Endothelial cell of umbilical vein (primary cell): ENCODE measurements around the gene VASH2. TPM values are rescaled to one million over a fixed set of nuclear protein-coding genes. Genes with fewer than 3 reads are reported as not detected.

Source experiments
- BruUV-seq: library from RNA; stranded (reverse); fragments of 400-500 nt; replicated peaks from 2 replicates; lab custom pipeline; 2021; lab: Mats Ljungman, UMichigan
- CTCF ChIA-PET: fragments of 300-600, 350-600 bp; sonication (Branson Sonifier 250); formaldehyde crosslinking; loops from one replicate; lab custom pipeline; 2021; ENCODE audit warnings: antibody characterized with exemption, inconsistent platforms; lab: Charles Lee
- POLR2A ChIA-PET: fragments of 300-600, 350-600 bp; sonication (Branson Sonifier 250); formaldehyde crosslinking; loops from one replicate; lab custom pipeline; 2021; ENCODE audit warnings: antibody characterized with exemption, inconsistent platforms; lab: Charles Lee
- DNase-seq: peaks from one replicate; pipeline ENCODE4 v3.0.0-alpha.2; 2011; ENCODE audit warnings: low read depth, low spot score
- FAIRE-seq: peaks from 2 replicates; lab custom pipeline; 2011; peaks lifted over from hg19 to GRCh38; lab: Jason Lieb, UNC
- H2AFZ ChIP-seq: 2 replicates; pipeline ENCODE4 v1.6.0; 2012; ENCODE audit warnings: low read depth, low read length, control low read depth, inconsistent platforms
- H3K27ac ChIP-seq: 2 replicates; pipeline ENCODE4 v1.5.1; 2011; ENCODE audit warnings: low read depth, mild to moderate bottlenecking, control low read depth, low read length, moderate library complexity; ENCODE audit not compliant: insufficient read depth
- H3K27me3 ChIP-seq, 2 experiments: 2 replicates each; pipeline versions ENCODE4 v1.6.0 to v1.6.1; 2011; ENCODE audit warnings: low read length in 2 of 2, mixed read lengths in 1 of 2; ENCODE audit not compliant: control insufficient read depth in 2 of 2, insufficient read depth in 2 of 2
- H3K36me3 ChIP-seq, 2 experiments: 2 replicates in 1 of 2; 3 replicates in 1 of 2; pipeline ENCODE4 v1.5.1; 2011; ENCODE audit warnings: low read length in 2 of 2, mild to moderate bottlenecking in 1 of 2, moderate library complexity in 1 of 2; ENCODE audit not compliant: control insufficient read depth in 2 of 2, insufficient read depth in 2 of 2; ENCODE audit errors: extremely low read depth in 1 of 2
- H3K4me1 ChIP-seq: 3 replicates; pipeline ENCODE4 v1.5.1; 2011; ENCODE audit warnings: mild to moderate bottlenecking, low read length; ENCODE audit not compliant: control insufficient read depth, insufficient read depth; ENCODE audit errors: extremely low read depth
- H3K4me2 ChIP-seq: 2 replicates; pipeline ENCODE4 v1.6.1; 2011; ENCODE audit warnings: low read length, control low read depth, mixed read lengths; ENCODE audit not compliant: insufficient read depth
- H3K4me3 ChIP-seq, 3 experiments: fragments of 200-600 bp in 1 of 3; sonication (generic), shearing (Covaris generic) in 1 of 3; replicated peaks in 1 of 3; 2 replicates each; pipeline ENCODE4 v1.5.1; 2011 to 2016; ENCODE audit warnings: control low read depth in 3 of 3, low read length in 3 of 3, mild to moderate bottlenecking in 2 of 3, inconsistent platforms in 1 of 3, low read depth in 1 of 3, moderate library complexity in 1 of 3; ENCODE audit not compliant: insufficient read depth in 1 of 3
- H3K79me2 ChIP-seq: 2 replicates; pipeline ENCODE4 v1.6.0; 2012; ENCODE audit warnings: low read length, inconsistent platforms; ENCODE audit not compliant: control insufficient read depth, insufficient read depth
- H3K9ac ChIP-seq: replicated peaks from 2 replicates; pipeline ENCODE3; 2011; ENCODE audit warnings: low read length, control low read depth; ENCODE audit not compliant: insufficient read depth; ENCODE audit errors: extremely low read depth
- H3K9me1 ChIP-seq: replicated peaks from 3 replicates; pipeline ENCODE4 v1.6.0; 2011; ENCODE audit warnings: mild to moderate bottlenecking, low read length; ENCODE audit not compliant: control insufficient read depth, insufficient read depth; ENCODE audit errors: extremely low read depth
- H3K9me3 ChIP-seq: replicated peaks from 2 replicates; pipeline ENCODE4 v1.5.1; 2012; ENCODE audit warnings: low read length, inconsistent platforms; ENCODE audit not compliant: control insufficient read depth, insufficient read depth
- H4K20me1 ChIP-seq: replicated peaks from 2 replicates; pipeline ENCODE3; 2011; ENCODE audit warnings: mild to moderate bottlenecking, low read length; ENCODE audit not compliant: control insufficient read depth, insufficient read depth; ENCODE audit errors: extremely low read depth
- FOS ChIP-seq: IDR thresholded peaks from 2 replicates; pipeline ENCODE4 v1.6.1; 2011; ENCODE audit warnings: mild to moderate bottlenecking, low read length, moderate library complexity, borderline replicate concordance; ENCODE audit not compliant: insufficient read depth
- GATA2 ChIP-seq: IDR thresholded peaks from 2 replicates; pipeline ENCODE4 v1.7.0; 2011; ENCODE audit warnings: low read depth, mild to moderate bottlenecking, moderate library complexity, mixed read lengths, low read length; ENCODE audit not compliant: insufficient read length, insufficient read depth
- MYC ChIP-seq: IDR thresholded peaks from one replicate; pipeline ENCODE4 v1.6.1; 2011; ENCODE audit warnings: mild to moderate bottlenecking, low read depth, low read length
- POLR2A ChIP-seq: IDR thresholded peaks from 2 replicates; pipeline ENCODE4 v1.6.1; 2012; ENCODE audit warnings: low read depth, mild to moderate bottlenecking, control low read depth, low read length
- dilution Hi-C: fragments of 300-500 bp; cut with MboI; formaldehyde crosslinking; loops from one replicate; pipeline ENCODE4 v1.15.0; 2019; ENCODE audit warnings: low sequenced_read_pairs; ENCODE audit not compliant: extremely low pct_ligation_motif_present
- intact Hi-C: fragments of 100-400 bp; cut with micrococcal nuclease; formaldehyde crosslinking; loops from one replicate; pipeline ENCODE4 v1.10.0; 2022
- polyA plus RNA-seq, 4 experiments: library from polyadenylated mRNA; depleted of rRNA in 3 of 4; stranded (reverse) in 3 of 4; unstranded in 1 of 4; fragments of >200 nt; gene quantifications; 2 replicates each; pipeline versions ENCODE4 v1.2.1 to v1.2.3, GENCODE V29; 2011 to 2012; ENCODE audit warnings: missing spikeins in 1 of 4
- total RNA-seq: library from RNA; stranded (reverse); gene quantifications from 2 replicates; pipeline ENCODE4 v1.2.3, GENCODE V29; 2021
- TF ChIP-seq, protein P1 (sequence below), 2 donors: IDR thresholded peaks; 1 replicate in 1 of 2; 2 replicates in 1 of 2; pipeline ENCODE4 v1.5.1; 2011; ENCODE audit warnings: low read length in 2 of 2, mild to moderate bottlenecking in 2 of 2, moderate library complexity in 2 of 2, control low read depth in 1 of 2, inconsistent platforms in 1 of 2, low read depth in 1 of 2; ENCODE audit not compliant: insufficient read depth in 1 of 2; ENCODE audit errors: extremely low read depth in 1 of 2
- TF ChIP-seq, protein P2 (sequence below): IDR thresholded peaks from 2 replicates; pipeline ENCODE4 v1.6.1; 2011; ENCODE audit not compliant: insufficient read depth, insufficient read length

VASH2 gene
- total and polyA plus RNA-seq, 2 donors (not counting 3 experiments of a cell fraction or from before 2014, with no cell fraction given) = 0.70 to 2.9 TPM

DNA sequence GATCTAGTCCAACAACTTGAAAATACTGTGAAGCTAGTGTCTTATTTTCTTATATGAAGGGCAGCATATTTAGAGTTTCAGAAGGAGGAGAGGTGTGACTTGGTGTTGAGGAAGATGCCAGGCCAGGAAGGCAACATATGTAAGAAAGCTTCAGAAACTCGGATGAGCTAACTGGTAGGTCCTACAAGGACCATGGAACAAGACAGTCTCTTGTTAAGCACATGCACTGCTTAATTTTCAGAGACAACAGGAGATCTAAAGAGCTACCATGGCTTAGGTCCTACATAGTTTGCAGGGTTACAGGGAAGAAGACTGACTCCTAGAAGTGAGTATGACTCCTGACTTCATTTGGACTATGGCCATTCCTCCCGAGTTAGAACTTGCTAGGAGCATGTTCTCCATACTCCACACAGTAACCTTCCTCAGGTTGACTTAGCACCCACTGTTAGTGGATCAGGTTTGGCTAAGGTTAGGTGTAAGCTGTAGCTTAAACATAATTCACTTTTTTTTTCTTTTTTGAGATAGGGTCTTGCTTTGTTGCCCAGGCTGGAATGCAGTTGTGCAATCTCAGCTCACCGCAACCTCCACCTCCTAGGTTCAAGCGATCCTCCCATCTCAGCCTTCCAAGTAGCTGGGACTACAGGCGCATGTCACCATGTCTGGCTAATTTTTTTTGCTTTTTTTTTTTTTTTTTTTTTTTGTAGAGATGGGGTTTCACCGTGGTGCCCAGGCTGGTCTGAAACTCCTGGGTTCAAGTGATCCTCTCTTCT is 34.4 kb downstream of the VASH2 start:
- no peak for TF ChIP-seq GATA2
- no peak for TF ChIP-seq FOS
- TF ChIP-seq, protein P1, sequence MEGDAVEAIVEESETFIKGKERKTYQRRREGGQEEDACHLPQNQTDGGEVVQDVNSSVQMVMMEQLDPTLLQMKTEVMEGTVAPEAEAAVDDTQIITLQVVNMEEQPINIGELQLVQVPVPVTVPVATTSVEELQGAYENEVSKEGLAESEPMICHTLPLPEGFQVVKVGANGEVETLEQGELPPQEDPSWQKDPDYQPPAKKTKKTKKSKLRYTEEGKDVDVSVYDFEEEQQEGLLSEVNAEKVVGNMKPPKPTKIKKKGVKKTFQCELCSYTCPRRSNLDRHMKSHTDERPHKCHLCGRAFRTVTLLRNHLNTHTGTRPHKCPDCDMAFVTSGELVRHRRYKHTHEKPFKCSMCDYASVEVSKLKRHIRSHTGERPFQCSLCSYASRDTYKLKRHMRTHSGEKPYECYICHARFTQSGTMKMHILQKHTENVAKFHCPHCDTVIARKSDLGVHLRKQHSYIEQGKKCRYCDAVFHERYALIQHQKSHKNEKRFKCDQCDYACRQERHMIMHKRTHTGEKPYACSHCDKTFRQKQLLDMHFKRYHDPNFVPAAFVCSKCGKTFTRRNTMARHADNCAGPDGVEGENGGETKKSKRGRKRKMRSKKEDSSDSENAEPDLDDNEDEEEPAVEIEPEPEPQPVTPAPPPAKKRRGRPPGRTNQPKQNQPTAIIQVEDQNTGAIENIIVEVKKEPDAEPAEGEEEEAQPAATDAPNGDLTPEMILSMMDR (IDR thresholded peaks at IDR 0.05; ENCODE audit: extremely low read depth in 1 of 2, insufficient read depth in 1 of 2, low read depth in 1 of 2, low read length in 2 of 2) = no peak
- TF ChIP-seq, protein P2, sequence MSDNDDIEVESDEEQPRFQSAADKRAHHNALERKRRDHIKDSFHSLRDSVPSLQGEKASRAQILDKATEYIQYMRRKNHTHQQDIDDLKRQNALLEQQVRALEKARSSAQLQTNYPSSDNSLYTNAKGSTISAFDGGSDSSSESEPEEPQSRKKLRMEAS = no peak
- no peak for TF ChIP-seq MYC
- TF ChIP-seq POLR2A = no peak
- Histone ChIP-seq H3K4me2 (no peak overlapping the region), H4K20me1 (no peaks in the 10 kb centered on the region), H3K36me3 (no peaks in the 10 kb centered on the region), H3K4me3 (no peak overlapping the region), H3K27me3 (no peaks in the 10 kb centered on the region), H3K9me1 (no peaks in the 10 kb centered on the region), H2AFZ (no peak overlapping the region), H3K4me1 (no peaks in the 10 kb centered on the region), H3K9ac (no peak overlapping the region), H3K9me3 (no peaks in the 10 kb centered on the region), H3K79me2 (no peaks in the 10 kb centered on the region), H3K27ac (no peak overlapping the region)
- dilution Hi-C loops = no loop called here
- POLR2A ChIA-PET = interaction anchor here (0.7 kb wide), 1 partner anchor 189 kb away, joined by 13 read pairs; no protein-coding TSS in a partner anchor
- FAIRE-seq (no peak), DNase-seq (no peak)
- BruUV-seq = no TSS peak
- intact Hi-C loops = no loop called here
- CTCF ChIA-PET = interaction anchor here (0.7 to 1.8 kb wide), 5 partner anchors 16 to 898 kb away, joined by 3 to 9 read pairs (median 4); no protein-coding TSS in a partner anchor
